HepG2 (cell line): Measurements from ENCODE around the gene BRD3. TPM values are rescaled to one million over a fixed set of nuclear protein-coding genes. Genes with fewer than 3 reads are reported as not detected.

ENCODE experiments used
- EEA1 ChIP-seq: sonication (generic); formaldehyde crosslinking; IDR thresholded peaks from 2 replicates; pipeline ENCODE4 v1.5.1; 2020; ENCODE audit warnings: mild to moderate bottlenecking, missing genetic modification reagents, borderline replicate concordance
- EHMT2 ChIP-seq: fragments of 200-600 bp; sonication (generic); IDR thresholded peaks from 2 replicates; pipeline ENCODE4 v1.7.0; 2017; ENCODE audit warnings: antibody characterized with exemption, low read depth, low read length, borderline replicate concordance
- FOXJ3 ChIP-seq: sonication (generic); formaldehyde crosslinking; IDR thresholded peaks from 2 replicates; pipeline ENCODE4 v1.4.0; 2020; ENCODE audit warnings: missing genetic modification reagents, mild to moderate bottlenecking, borderline replicate concordance
- HDAC6 ChIP-seq: fragments of 200-600 bp; sonication (generic); IDR thresholded peaks from 2 replicates; pipeline ENCODE4 v1.7.0; 2017; ENCODE audit warnings: mild to moderate bottlenecking, antibody characterized with exemption, low read length, low read depth
- PHF5A ChIP-seq: IDR thresholded peaks from one replicate; pipeline ENCODE4 v1.6.1; 2018; ENCODE audit warnings: low read depth, missing genetic modification reagents; ENCODE audit not compliant: unreplicated experiment
- REXO4 ChIP-seq: sonication (generic); formaldehyde crosslinking; IDR thresholded peaks from 2 replicates; pipeline ENCODE4 v1.8.0; 2022; ENCODE audit warnings: missing genetic modification reagents, mild to moderate bottlenecking, borderline replicate concordance
- SMAD3 ChIP-seq: sonication (generic); formaldehyde crosslinking; IDR thresholded peaks from 2 replicates; pipeline ENCODE4 v1.4.0; 2020; ENCODE audit warnings: missing genetic modification reagents
- SP140L ChIP-seq: sonication (generic); formaldehyde crosslinking; IDR thresholded peaks from 2 replicates; pipeline ENCODE4 v1.4.0; 2020; ENCODE audit warnings: missing genetic modification reagents, borderline replicate concordance
- THAP11 ChIP-seq: IDR thresholded peaks from 2 replicates; pipeline ENCODE4 v1.6.1; 2016; ENCODE audit warnings: missing biosample characterization, missing genetic modification reagents
- YEATS4 ChIP-seq: sonication (generic); formaldehyde crosslinking; IDR thresholded peaks from 2 replicates; pipeline ENCODE4 v1.4.0; 2020; ENCODE audit warnings: missing genetic modification reagents, borderline replicate concordance
- ZBTB21 ChIP-seq: sonication (generic); formaldehyde crosslinking; IDR thresholded peaks from 2 replicates; pipeline ENCODE4 v1.4.0; 2020; ENCODE audit warnings: missing genetic modification reagents
- ZFP36L1 ChIP-seq: sonication (generic); formaldehyde crosslinking; IDR thresholded peaks from 2 replicates; pipeline ENCODE4 v1.8.0; 2022; ENCODE audit warnings: mild to moderate bottlenecking, missing genetic modification reagents, moderate library complexity
- ZNF124 ChIP-seq: sonication (generic); formaldehyde crosslinking; IDR thresholded peaks from 2 replicates; pipeline ENCODE4 v1.4.0; 2020; ENCODE audit warnings: missing genetic modification reagents
- ZNF367 ChIP-seq: sonication (generic); formaldehyde crosslinking; IDR thresholded peaks from 2 replicates; pipeline ENCODE4 v1.4.0; 2020; ENCODE audit warnings: missing genetic modification reagents, borderline replicate concordance
- ZNF451 ChIP-seq: sonication (generic); formaldehyde crosslinking; IDR thresholded peaks from 2 replicates; pipeline ENCODE4 v1.5.0; 2020; ENCODE audit warnings: mild to moderate bottlenecking, missing genetic modification reagents
- ZNF749 ChIP-seq: sonication (generic); formaldehyde crosslinking; IDR thresholded peaks from 2 replicates; pipeline ENCODE4 v1.8.0; 2022; ENCODE audit warnings: mild to moderate bottlenecking, missing genetic modification reagents, moderate library complexity, borderline replicate concordance
- ZNF777 ChIP-seq: sonication (generic); formaldehyde crosslinking; IDR thresholded peaks from 2 replicates; pipeline ENCODE4 v1.4.0; 2020; ENCODE audit warnings: missing genetic modification reagents
- polyA plus RNA-seq, 8 experiments: library from polyadenylated mRNA; depleted of rRNA in 3 of 8; stranded (reverse) in 7 of 8; unstranded in 1 of 8; fragments of >200 nt; fragmentation: Illumina TruSeq in 4 of 8; extraction: Trizol in 4 of 8; gene quantifications; 2 replicates each; pipeline versions ENCODE4 v1.2.1 to v1.2.3, GENCODE V29; 2011 to 2016; ENCODE audit warnings: low read depth in 4 of 8, missing spikeins in 1 of 8, mixed read lengths in 1 of 8; ENCODE audit not compliant: insufficient read depth in 1 of 8
- total RNA-seq, 5 experiments: library from RNA; depleted of rRNA; stranded (reverse); fragments of >200 nt; fragmentation: Illumina TruSeq; extraction: Trizol; gene quantifications; 2 replicates each; pipeline ENCODE4 v1.2.3, GENCODE V29; 2016; ENCODE audit warnings: low read depth in 1 of 5
- TF ChIP-seq, protein P1 (sequence below): sonication (generic); formaldehyde crosslinking; IDR thresholded peaks from 2 replicates; pipeline ENCODE4 v1.4.0; 2020; ENCODE audit warnings: mild to moderate bottlenecking, missing genetic modification reagents
- TF ChIP-seq, protein P2 (sequence below): sonication (generic); formaldehyde crosslinking; IDR thresholded peaks from 2 replicates; pipeline ENCODE4 v1.5.0; 2020; ENCODE audit warnings: mild to moderate bottlenecking, missing genetic modification reagents
- TF ChIP-seq, protein P3 (sequence below): sonication (generic); formaldehyde crosslinking; IDR thresholded peaks from 2 replicates; pipeline ENCODE4 v1.5.1; 2020; ENCODE audit warnings: missing genetic modification reagents, mild to moderate bottlenecking, borderline replicate concordance
- TF ChIP-seq, protein P4 (sequence below): conservative IDR thresholded peaks from 2 replicates; pipeline ENCODE4 v1.6.1; 2018; ENCODE audit warnings: missing genetic modification reagents

Gene BRD3
- total and polyA plus RNA-seq, 2 of the 13 experiments (the other 11 are each of a cell fraction or from before 2014, with no cell fraction given): 5.9 to 12.9 TPM

DNA sequence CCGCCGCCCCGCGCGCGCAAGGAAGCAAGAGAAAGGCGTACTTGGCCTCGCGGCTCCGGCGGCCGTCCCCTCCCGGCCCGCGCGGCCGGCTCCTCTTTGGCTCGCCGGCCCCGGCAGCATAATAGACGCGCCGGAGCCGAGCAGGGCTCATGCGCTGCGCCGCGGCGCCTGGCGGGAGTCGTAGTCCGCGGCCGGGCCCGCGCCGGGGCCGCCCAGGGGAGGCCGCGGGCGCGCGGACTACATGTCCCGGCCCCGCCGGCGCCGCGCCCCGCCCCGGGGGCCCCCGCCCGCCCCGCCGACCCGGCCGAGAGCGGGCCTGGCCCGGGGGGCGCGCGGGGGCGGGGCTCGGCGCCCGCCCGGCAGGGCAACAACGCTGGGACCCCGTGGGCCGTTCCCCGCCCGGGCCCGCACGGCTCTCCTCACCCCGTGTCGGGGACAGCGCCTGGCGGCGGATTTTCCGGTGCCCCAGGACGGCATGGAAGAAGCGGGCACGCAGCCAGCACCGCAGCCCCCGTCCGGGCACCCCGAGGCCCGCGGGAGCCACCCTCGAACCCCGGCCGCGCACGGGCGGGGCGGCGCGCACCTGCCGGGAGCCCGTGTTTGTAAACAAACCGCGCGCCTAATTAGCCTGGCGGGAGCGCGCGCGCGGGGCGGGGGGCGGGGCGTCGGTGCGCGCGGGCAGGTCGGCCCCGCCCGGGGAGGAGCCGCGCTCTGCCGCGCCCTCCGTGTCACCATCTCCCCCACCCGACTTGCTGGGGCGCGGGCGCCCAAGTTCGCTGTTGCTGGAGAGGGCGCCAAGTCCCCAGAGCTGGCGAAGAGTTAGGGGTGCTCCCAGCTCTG, at the start of gene BRD3 (continued):
- TF ChIP-seq, protein P1, sequence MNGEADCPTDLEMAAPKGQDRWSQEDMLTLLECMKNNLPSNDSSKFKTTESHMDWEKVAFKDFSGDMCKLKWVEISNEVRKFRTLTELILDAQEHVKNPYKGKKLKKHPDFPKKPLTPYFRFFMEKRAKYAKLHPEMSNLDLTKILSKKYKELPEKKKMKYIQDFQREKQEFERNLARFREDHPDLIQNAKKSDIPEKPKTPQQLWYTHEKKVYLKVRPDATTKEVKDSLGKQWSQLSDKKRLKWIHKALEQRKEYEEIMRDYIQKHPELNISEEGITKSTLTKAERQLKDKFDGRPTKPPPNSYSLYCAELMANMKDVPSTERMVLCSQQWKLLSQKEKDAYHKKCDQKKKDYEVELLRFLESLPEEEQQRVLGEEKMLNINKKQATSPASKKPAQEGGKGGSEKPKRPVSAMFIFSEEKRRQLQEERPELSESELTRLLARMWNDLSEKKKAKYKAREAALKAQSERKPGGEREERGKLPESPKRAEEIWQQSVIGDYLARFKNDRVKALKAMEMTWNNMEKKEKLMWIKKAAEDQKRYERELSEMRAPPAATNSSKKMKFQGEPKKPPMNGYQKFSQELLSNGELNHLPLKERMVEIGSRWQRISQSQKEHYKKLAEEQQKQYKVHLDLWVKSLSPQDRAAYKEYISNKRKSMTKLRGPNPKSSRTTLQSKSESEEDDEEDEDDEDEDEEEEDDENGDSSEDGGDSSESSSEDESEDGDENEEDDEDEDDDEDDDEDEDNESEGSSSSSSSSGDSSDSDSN (CRISPR knock-in tag): peak; percentile 47; the same call in 1 of the 2 replicates
- TF ChIP-seq ZNF367 (CRISPR knock-in tag) (no peak), HDAC6 (no peak), ZNF451 (CRISPR knock-in tag) (no peak), REXO4 (CRISPR knock-in tag) (no peak), YEATS4 (CRISPR knock-in tag) (peak; percentile 67), PHF5A (CRISPR knock-in tag) (no peak), EEA1 (no peak), ZFP36L1 (no peak), SP140L (CRISPR knock-in tag) (no peak), SMAD3 (CRISPR knock-in tag) (no peak), ZNF777 (peak; percentile 82), THAP11 (CRISPR knock-in tag) (peak; percentile 94), ZNF749 (no peak), ZBTB21 (CRISPR knock-in tag) (no peak), ZNF124 (no peak), EHMT2 (no peak), FOXJ3 (no peak)
- TF ChIP-seq, protein P2, sequence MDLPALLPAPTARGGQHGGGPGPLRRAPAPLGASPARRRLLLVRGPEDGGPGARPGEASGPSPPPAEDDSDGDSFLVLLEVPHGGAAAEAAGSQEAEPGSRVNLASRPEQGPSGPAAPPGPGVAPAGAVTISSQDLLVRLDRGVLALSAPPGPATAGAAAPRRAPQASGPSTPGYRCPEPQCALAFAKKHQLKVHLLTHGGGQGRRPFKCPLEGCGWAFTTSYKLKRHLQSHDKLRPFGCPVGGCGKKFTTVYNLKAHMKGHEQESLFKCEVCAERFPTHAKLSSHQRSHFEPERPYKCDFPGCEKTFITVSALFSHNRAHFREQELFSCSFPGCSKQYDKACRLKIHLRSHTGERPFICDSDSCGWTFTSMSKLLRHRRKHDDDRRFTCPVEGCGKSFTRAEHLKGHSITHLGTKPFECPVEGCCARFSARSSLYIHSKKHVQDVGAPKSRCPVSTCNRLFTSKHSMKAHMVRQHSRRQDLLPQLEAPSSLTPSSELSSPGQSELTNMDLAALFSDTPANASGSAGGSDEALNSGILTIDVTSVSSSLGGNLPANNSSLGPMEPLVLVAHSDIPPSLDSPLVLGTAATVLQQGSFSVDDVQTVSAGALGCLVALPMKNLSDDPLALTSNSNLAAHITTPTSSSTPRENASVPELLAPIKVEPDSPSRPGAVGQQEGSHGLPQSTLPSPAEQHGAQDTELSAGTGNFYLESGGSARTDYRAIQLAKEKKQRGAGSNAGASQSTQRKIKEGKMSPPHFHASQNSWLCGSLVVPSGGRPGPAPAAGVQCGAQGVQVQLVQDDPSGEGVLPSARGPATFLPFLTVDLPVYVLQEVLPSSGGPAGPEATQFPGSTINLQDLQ (CRISPR knock-in tag): no peak
- TF ChIP-seq, protein P3, sequence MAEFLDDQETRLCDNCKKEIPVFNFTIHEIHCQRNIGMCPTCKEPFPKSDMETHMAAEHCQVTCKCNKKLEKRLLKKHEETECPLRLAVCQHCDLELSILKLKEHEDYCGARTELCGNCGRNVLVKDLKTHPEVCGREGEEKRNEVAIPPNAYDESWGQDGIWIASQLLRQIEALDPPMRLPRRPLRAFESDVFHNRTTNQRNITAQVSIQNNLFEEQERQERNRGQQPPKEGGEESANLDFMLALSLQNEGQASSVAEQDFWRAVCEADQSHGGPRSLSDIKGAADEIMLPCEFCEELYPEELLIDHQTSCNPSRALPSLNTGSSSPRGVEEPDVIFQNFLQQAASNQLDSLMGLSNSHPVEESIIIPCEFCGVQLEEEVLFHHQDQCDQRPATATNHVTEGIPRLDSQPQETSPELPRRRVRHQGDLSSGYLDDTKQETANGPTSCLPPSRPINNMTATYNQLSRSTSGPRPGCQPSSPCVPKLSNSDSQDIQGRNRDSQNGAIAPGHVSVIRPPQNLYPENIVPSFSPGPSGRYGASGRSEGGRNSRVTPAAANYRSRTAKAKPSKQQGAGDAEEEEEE (CRISPR knock-in tag): no peak
- TF ChIP-seq, protein P4, sequence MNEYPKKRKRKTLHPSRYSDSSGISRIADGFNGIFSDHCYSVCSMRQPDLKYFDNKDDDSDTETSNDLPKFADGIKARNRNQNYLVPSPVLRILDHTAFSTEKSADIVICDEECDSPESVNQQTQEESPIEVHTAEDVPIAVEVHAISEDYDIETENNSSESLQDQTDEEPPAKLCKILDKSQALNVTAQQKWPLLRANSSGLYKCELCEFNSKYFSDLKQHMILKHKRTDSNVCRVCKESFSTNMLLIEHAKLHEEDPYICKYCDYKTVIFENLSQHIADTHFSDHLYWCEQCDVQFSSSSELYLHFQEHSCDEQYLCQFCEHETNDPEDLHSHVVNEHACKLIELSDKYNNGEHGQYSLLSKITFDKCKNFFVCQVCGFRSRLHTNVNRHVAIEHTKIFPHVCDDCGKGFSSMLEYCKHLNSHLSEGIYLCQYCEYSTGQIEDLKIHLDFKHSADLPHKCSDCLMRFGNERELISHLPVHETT (CRISPR knock-in tag): 0 out of 2 replicates have a peak, but pooled peaks have one; percentile 17
